CD14-positive monocyte (primary cell): ENCODE measurements around the gene BLTP3B. TPM values are rescaled to one million over a fixed set of nuclear protein-coding genes. Genes with fewer than 3 reads are reported as not detected.

Experiments
- DNase-seq, 3 donors: peaks; one replicate each; pipeline ENCODE4 v3.0.0-alpha.2; 2011 to 2022
- H2AFZ ChIP-seq: 2 replicates; pipeline ENCODE4 v1.6.0; 2012; ENCODE audit warnings: mild to moderate bottlenecking, low read depth, low read length, inconsistent platforms; ENCODE audit not compliant: insufficient read depth, poor library complexity, severe bottlenecking
- H3K27ac ChIP-seq, 2 donors: 1 replicate in 1 of 2; 2 replicates in 1 of 2; pipeline ENCODE4 v1.5.1; 2012 to 2013; ENCODE audit warnings: low read length in 2 of 2, control low read depth in 1 of 2, inconsistent platforms in 1 of 2, low read depth in 1 of 2, mild to moderate bottlenecking in 1 of 2
- H3K27me3 ChIP-seq, 2 donors: one replicate each; pipeline versions ENCODE4 v1.6.0 to v1.6.1; 2011 to 2013; ENCODE audit warnings: low read length in 2 of 2; ENCODE audit not compliant: control insufficient read depth in 2 of 2, insufficient read depth in 2 of 2
- H3K36me3 ChIP-seq, 2 donors: replicated peaks in 1 of 2; 1 replicate in 1 of 2; 2 replicates in 1 of 2; pipeline versions ENCODE4 v1.5.1 to v1.6.1; 2012 to 2013; ENCODE audit warnings: low read length in 2 of 2, control low read depth in 1 of 2, inconsistent platforms in 1 of 2, mild to moderate bottlenecking in 1 of 2; ENCODE audit not compliant: insufficient read depth in 2 of 2, control insufficient read depth in 1 of 2
- H3K4me1 ChIP-seq, 2 donors: 1 replicate in 1 of 2; 2 replicates in 1 of 2; pipeline versions ENCODE4 v1.5.1 to v1.6.1; 2012 to 2013; ENCODE audit warnings: low read length in 2 of 2, control low read depth in 1 of 2, inconsistent platforms in 1 of 2, mild to moderate bottlenecking in 1 of 2, moderate library complexity in 1 of 2; ENCODE audit not compliant: insufficient read depth in 2 of 2, control insufficient read depth in 1 of 2
- H3K4me2 ChIP-seq: replicated peaks from 2 replicates; pipeline ENCODE3; 2012; ENCODE audit warnings: low read length, moderate library complexity, mild to moderate bottlenecking; ENCODE audit not compliant: poor library complexity, severe bottlenecking; ENCODE audit errors: extremely low read depth
- H3K4me3 ChIP-seq, 3 experiments: fragments of 200-600 bp in 1 of 3; sonication (generic) in 1 of 3; replicated peaks in 1 of 3; 1 replicate in 2 of 3; 2 replicates in 1 of 3; pipeline ENCODE4 v1.5.1; 2011 to 2013; ENCODE audit warnings: low read length in 3 of 3, mild to moderate bottlenecking in 3 of 3, control low read depth in 2 of 3, low read depth in 2 of 3, inconsistent platforms in 1 of 3, moderate library complexity in 1 of 3
- H3K79me2 ChIP-seq: 2 replicates; pipeline ENCODE4 v1.6.0; 2012; ENCODE audit warnings: mild to moderate bottlenecking, control low read depth, inconsistent platforms, low read length, moderate library complexity; ENCODE audit not compliant: insufficient read depth
- H3K9ac ChIP-seq: 2 replicates; pipeline ENCODE4 v1.6.0; 2017; ENCODE audit warnings: low read length, mild to moderate bottlenecking; ENCODE audit not compliant: insufficient read depth, poor library complexity, severe bottlenecking
- H3K9me3 ChIP-seq, 2 donors: replicated peaks in 1 of 2; 1 replicate in 1 of 2; 2 replicates in 1 of 2; pipeline versions ENCODE4 v1.5.1 to v1.6.1; 2012 to 2013; ENCODE audit warnings: low read length in 2 of 2, control low read depth in 1 of 2; ENCODE audit not compliant: control insufficient read depth in 1 of 2, insufficient read depth in 1 of 2
- H4K20me1 ChIP-seq: 2 replicates; pipeline ENCODE4 v1.6.0; 2012; ENCODE audit warnings: mild to moderate bottlenecking, low read length, control low read depth, moderate library complexity; ENCODE audit not compliant: insufficient read depth
- H3K27ac Mint-ChIP-seq, 7 donors: one replicate each; pipeline ENCODE4 v1.8.0; 2020; ENCODE audit warnings: mild to moderate bottlenecking in 7 of 7, mixed read lengths in 7 of 7, moderate library complexity in 6 of 7, inconsistent platforms in 2 of 7
- H3K27me3 Mint-ChIP-seq, 3 donors: one replicate each; pipeline ENCODE4 v1.8.0; 2021 to 2022; ENCODE audit warnings: low read depth in 3 of 3, mild to moderate bottlenecking in 3 of 3, mixed read lengths in 3 of 3, moderate library complexity in 3 of 3, inconsistent platforms in 1 of 3
- H3K36me3 Mint-ChIP-seq, 2 donors: one replicate each; pipeline ENCODE4 v1.8.0; 2020; ENCODE audit warnings: mixed read lengths in 2 of 2, inconsistent platforms in 1 of 2, mild to moderate bottlenecking in 1 of 2
- H3K4me1 Mint-ChIP-seq: one replicate; pipeline ENCODE4 v1.8.0; 2020; ENCODE audit warnings: mild to moderate bottlenecking, mixed read lengths
- H3K4me3 Mint-ChIP-seq, 2 donors: one replicate each; pipeline ENCODE4 v1.8.0; 2020; ENCODE audit warnings: mild to moderate bottlenecking in 2 of 2, mixed read lengths in 2 of 2, moderate library complexity in 1 of 2
- H3K9me3 Mint-ChIP-seq, 7 donors: one replicate each; pipeline ENCODE4 v1.8.0; 2020 to 2022; ENCODE audit warnings: mixed read lengths in 7 of 7, mild to moderate bottlenecking in 6 of 7, moderate library complexity in 6 of 7, inconsistent platforms in 2 of 7
- CTCF ChIP-seq: fragments of 200-600 bp; IDR thresholded peaks from one replicate; pipeline ENCODE4 v1.8.0; 2022; ENCODE audit warnings: antibody characterized with exemption, mild to moderate bottlenecking
- WGBS: methylation state at CpG from one replicate; pipeline ENCODE4 v1.1.5; 2013; ENCODE audit warnings: missing lambda C conversion rate; ENCODE audit not compliant: insufficient coverage; 5-methylcytosine and 5-hydroxymethylcytosine counted together
- intact Hi-C, 2 donors: fragments of 100-400 bp; cut with micrococcal nuclease; formaldehyde crosslinking; loops; one replicate each; pipeline versions ENCODE4 v1.15.0 to v1.15.1; 2023
- polyA plus RNA-seq, 3 donors: library from polyadenylated mRNA; depleted of rRNA in 1 of 3; unstranded in 2 of 3; stranded (reverse) in 1 of 3; fragments of 300-500 nt in 2 of 3; fragments of >200 nt in 1 of 3; fragmentation: Illumina TruSeq in 2 of 3; gene quantifications; 1 replicate in 2 of 3; 2 replicates in 1 of 3; pipeline ENCODE4 v1.2.3, GENCODE V29; 2012 to 2021

BLTP3B gene
- polyA plus RNA-seq, 3 donors: 22.0 to 42.5 (median 33.4) TPM

GRCh38 chr12:100186071-100186470, 43.4 kb upstream of the BLTP3B start:
- Mint-ChIP-seq H3K4me1 (peaks cover 8% of the 10 kb centered on the region), H3K27me3 (peaks cover 0 to 3% (median 1%) of the 10 kb centered on the region in 3 donors), H3K27ac (no peak overlapping the region), H3K9me3 (peaks cover 0 to 7% (median 3%) of the 10 kb centered on the region in 7 donors), H3K36me3 (no peaks in the 10 kb centered on the region), H3K4me3 (no peak overlapping the region)
- Histone ChIP-seq H3K27me3 (no peaks in the 10 kb centered on the region), H3K4me3 (no peak overlapping the region), H3K9me3 (no peaks in the 10 kb centered on the region), H4K20me1 (no peaks in the 10 kb centered on the region), H3K36me3 (no peaks in the 10 kb centered on the region), H3K79me2 (no peaks in the 10 kb centered on the region), H3K27ac (no peak overlapping the region), H3K9ac (no peak overlapping the region), H3K4me1 (peaks cover 4 to 8% of the 10 kb centered on the region in 2 donors), H3K4me2 (no peak overlapping the region), H2AFZ (no peak overlapping the region)
- intact Hi-C loops: no loop called here
- TF ChIP-seq CTCF: no peak
- DNase-seq: no peak
- WGBS: no CpG with 5 or more reads among the region's 6 CpGs

GRCh38 chr12:100185361-100185894, 42.8 kb upstream of the BLTP3B start:
- Histone ChIP-seq H3K27me3 (no peaks in the 10 kb centered on the region), H3K36me3 (no peaks in the 10 kb centered on the region), H3K4me3 (no peak overlapping the region), H3K27ac (no peak overlapping the region), H3K9ac (no peak overlapping the region), H3K9me3 (no peaks in the 10 kb centered on the region), H3K4me2 (peak overlapping the region; percentile 13), H3K79me2 (no peaks in the 10 kb centered on the region), H2AFZ (peak overlapping the region; percentile 68), H3K4me1 (peaks cover 4 to 8% of the 10 kb centered on the region in 2 donors), H4K20me1 (no peaks in the 10 kb centered on the region)
- Mint-ChIP-seq H3K9me3 (peaks cover 0 to 7% (median 3%) of the 10 kb centered on the region in 7 donors), H3K36me3 (no peaks in the 10 kb centered on the region), H3K4me1 (peaks cover 8% of the 10 kb centered on the region), H3K27ac (peak overlapping the region in 1 of 7 donors; percentile 17), H3K27me3 (peaks cover 0 to 3% (median 1%) of the 10 kb centered on the region in 3 donors), H3K4me3 (no peak overlapping the region)
- intact Hi-C loops: no loop called here
- DNase-seq: peak in 1 of 3 donors; percentile 31
- no peak for TF ChIP-seq CTCF
- WGBS: 46% methylated on average over 4 of the region's 5 CpGs
